Body of pancreas (tissue), 4 donors: ENCODE data around the gene PKD1L1. TPM values are rescaled to one million over a fixed set of nuclear protein-coding genes. Genes with fewer than 3 reads are reported as not detected.
A peak's percentile ranks its signal among the peaks of the same experiment; 100 is the strongest.

Source experiments
- ATAC-seq: fragments of 150-250 bp; one replicate; pipeline ENCODE4 v1.9.1; 2016
- DNase-seq, 4 donors: peaks; one replicate each; pipeline ENCODE4 v3.0.0-alpha.2; 2019
- H3K27ac ChIP-seq, 4 donors: fragments of 200-600 bp; sonication (generic); 1 replicate in 3 of 4; 2 replicates in 1 of 4; pipeline versions ENCODE4 v1.5.1 to v1.6.1; 2016 to 2019; ENCODE audit warnings: mild to moderate bottlenecking in 1 of 4, mixed read lengths in 1 of 4, moderate library complexity in 1 of 4
- H3K27me3 ChIP-seq, 2 donors: fragments of 200-600 bp; sonication (generic); one replicate each; pipeline ENCODE4 v1.6.0; 2016; ENCODE audit warnings: mild to moderate bottlenecking in 1 of 2
- H3K36me3 ChIP-seq, 2 donors: fragments of 200-600 bp; sonication (generic); replicated peaks in 1 of 2; 2 replicates each; pipeline ENCODE4 v1.5.1; 2016; ENCODE audit warnings: low read depth in 2 of 2; ENCODE audit not compliant: insufficient read depth in 1 of 2
- H3K4me1 ChIP-seq: fragments of 200-600 bp; sonication (generic); one replicate; pipeline ENCODE4 v1.6.0; 2016
- H3K4me3 ChIP-seq, 2 donors: fragments of 200-600 bp; sonication (generic); 1 replicate in 1 of 2; 2 replicates in 1 of 2; pipeline ENCODE4 v1.5.1; 2016 to 2019
- H3K9me3 ChIP-seq, 3 donors: fragments of 200-600 bp; sonication (generic); 1 replicate in 2 of 3; 2 replicates in 1 of 3; pipeline ENCODE4 v1.5.1; 2016
- CTCF ChIP-seq, 7 experiments: fragments of 450-650 bp in 4 of 7; fragments of 200-600 bp in 3 of 7; sonication (generic) in 3 of 7; IDR thresholded peaks; one replicate each; pipeline ENCODE4 v1.5.1; 2016 to 2019; ENCODE audit warnings: antibody characterized with exemption in 7 of 7
- POLR2A ChIP-seq, 3 donors: fragments of 450-650 bp; IDR thresholded peaks; one replicate each; pipeline ENCODE4 v1.6.1; 2016; ENCODE audit warnings: antibody characterized with exemption in 3 of 3, mild to moderate bottlenecking in 2 of 3
- WGBS, 2 donors: methylation state at CpG; one replicate each; pipeline ENCODE4 v1.1.5; 2017; 5-methylcytosine and 5-hydroxymethylcytosine counted together
- intact Hi-C: fragments of 100-400 bp; cut with DNase I; formaldehyde crosslinking; loops from one replicate; pipeline ENCODE4 v1.15.1; 2023
- total RNA-seq, 2 donors: library from RNA; depleted of rRNA; stranded (reverse); fragments of >200 nt; gene quantifications; one replicate each; pipeline ENCODE4 v1.1.0, GENCODE V29; 2016

The PKD1L1 gene
- total RNA-seq, 2 donors from 2014 or later, result 0.26 to 4.0 TPM

DNA sequence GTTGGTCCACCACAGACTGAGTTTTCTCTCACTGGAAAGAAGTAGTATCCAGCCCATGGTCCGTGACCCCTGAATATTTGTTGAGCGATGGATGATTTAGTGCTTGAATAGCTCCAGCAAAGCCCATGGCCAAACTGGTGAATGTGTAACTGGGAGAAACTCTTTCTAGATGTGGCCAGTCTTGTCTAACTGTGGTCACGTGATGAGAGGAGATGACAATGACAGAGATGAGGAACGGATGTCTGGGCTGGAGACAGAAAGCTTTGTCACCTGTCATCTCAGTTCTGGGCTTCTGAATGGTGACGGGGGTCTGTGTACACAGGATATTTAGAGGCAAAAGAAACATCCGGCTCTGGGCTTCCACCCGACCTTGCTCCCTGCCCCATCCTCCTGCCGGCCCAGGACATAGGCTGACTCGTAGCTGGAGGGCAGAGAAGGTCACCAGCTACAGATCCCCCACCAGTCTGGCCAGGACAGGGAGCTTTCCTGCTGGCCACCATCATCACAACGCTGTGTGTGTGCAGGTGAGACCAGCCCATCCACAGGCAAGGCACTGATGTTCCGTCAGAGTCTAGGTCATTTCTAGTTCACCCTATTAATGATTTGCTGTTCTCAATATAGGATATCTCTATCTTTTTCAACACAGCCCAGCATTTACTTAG is 213.8 kb downstream of the PKD1L1 start:
- no peak overlapping the region for H3K27ac ChIP-seq
- no peaks in the 10 kb centered on the region for H3K36me3 ChIP-seq
- H3K27me3 ChIP-seq, result no peaks in the 10 kb centered on the region
- no peaks in the 10 kb centered on the region for H3K9me3 ChIP-seq
- no peak for TF ChIP-seq CTCF (IDR thresholded peaks at IDR 0.05)
- no peak for TF ChIP-seq POLR2A (IDR thresholded peaks at IDR 0.05)
- WGBS, 2 donors, result 48 to 54% methylated on average over 7 to 11 of the region's 11 CpGs
- no peaks in the 10 kb centered on the region for H3K4me1 ChIP-seq
- no peak for DNase-seq
- intact Hi-C loops, result no loop called here
- ATAC-seq, result no peak
- no peak overlapping the region for H3K4me3 ChIP-seq

DNA sequence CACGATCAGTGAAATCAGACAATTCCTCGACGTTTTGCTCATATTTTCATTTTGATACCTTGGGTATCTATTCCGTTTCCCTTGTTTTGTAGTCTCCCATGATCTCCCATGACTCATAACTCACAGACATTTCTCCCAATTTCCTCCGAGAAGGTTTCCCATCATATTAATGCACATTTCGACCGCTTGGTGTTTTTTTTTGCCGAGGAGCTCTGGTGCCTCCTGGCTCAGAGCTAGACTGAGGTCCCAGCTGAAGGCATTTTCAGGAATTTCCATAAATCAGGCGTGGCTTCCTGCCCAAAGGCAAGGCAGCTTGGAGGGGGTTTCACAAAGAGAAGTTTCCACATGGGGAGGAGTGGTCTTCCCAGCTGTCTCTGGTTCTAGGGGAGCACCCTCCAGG is 218.1 kb downstream of the PKD1L1 start:
- no peaks in the 10 kb centered on the region for H3K36me3 ChIP-seq
- WGBS, 2 donors, result 79% methylated on average over 9 of the region's 9 CpGs
- H3K27me3 ChIP-seq, result no peaks in the 10 kb centered on the region
- ATAC-seq (no peak), DNase-seq (no peak)
- no peaks in the 10 kb centered on the region for H3K4me1 ChIP-seq
- H3K9me3 ChIP-seq, result no peaks in the 10 kb centered on the region
- H3K27ac ChIP-seq, result no peak overlapping the region
- intact Hi-C loops, result no loop called here
- TF ChIP-seq POLR2A (IDR thresholded peaks at IDR 0.05), result no peak
- TF ChIP-seq CTCF (IDR thresholded peaks at IDR 0.05), result no peak
- no peak overlapping the region for H3K4me3 ChIP-seq

DNA sequence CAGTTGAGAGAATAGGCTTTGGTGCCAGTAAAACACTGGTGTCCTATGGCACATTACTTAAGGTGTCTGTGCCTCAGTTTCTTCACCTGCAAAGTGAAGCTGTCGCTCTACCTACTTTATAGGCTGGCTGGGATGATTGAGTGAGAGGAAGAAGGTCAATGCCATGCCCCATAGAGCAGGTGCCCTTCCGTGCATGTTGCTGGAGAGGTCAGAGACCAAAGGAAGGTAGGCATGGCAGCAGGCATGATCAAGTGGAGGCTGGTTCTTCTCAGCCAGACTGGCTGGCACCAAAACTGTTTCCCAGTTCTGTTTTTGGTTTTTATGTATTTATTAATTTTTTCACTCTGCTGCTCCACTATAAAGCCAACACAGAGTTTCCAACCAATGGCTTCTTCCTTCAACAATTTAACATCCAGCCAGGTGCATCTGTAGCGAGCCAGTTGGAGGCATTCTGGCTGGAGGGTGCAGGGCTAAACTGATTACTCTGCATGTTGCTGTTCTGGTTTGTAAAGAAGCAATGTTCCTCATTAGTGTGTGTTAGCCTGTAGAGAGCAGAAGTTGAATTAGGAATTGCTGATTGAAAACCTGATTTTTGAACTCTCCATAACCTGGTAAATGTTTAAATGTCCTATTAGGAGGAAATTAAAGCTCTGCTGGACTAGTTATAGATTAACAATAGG is 222.1 kb downstream of the PKD1L1 start:
- no peaks in the 10 kb centered on the region for H3K4me1 ChIP-seq
- no peaks in the 10 kb centered on the region for H3K36me3 ChIP-seq
- H3K9me3 ChIP-seq, result no peaks in the 10 kb centered on the region
- H3K27ac ChIP-seq, result no peak overlapping the region
- 89 to 90% methylated on average over 3 of the region's 3 CpGs for WGBS, 2 donors
- intact Hi-C loops, result no loop called here
- H3K27me3 ChIP-seq, result no peaks in the 10 kb centered on the region
- DNase-seq (no peak), ATAC-seq (no peak)
- H3K4me3 ChIP-seq, result no peak overlapping the region
- TF ChIP-seq POLR2A (IDR thresholded peaks at IDR 0.05) (no peak), CTCF (IDR thresholded peaks at IDR 0.05) (no peak)

DNA sequence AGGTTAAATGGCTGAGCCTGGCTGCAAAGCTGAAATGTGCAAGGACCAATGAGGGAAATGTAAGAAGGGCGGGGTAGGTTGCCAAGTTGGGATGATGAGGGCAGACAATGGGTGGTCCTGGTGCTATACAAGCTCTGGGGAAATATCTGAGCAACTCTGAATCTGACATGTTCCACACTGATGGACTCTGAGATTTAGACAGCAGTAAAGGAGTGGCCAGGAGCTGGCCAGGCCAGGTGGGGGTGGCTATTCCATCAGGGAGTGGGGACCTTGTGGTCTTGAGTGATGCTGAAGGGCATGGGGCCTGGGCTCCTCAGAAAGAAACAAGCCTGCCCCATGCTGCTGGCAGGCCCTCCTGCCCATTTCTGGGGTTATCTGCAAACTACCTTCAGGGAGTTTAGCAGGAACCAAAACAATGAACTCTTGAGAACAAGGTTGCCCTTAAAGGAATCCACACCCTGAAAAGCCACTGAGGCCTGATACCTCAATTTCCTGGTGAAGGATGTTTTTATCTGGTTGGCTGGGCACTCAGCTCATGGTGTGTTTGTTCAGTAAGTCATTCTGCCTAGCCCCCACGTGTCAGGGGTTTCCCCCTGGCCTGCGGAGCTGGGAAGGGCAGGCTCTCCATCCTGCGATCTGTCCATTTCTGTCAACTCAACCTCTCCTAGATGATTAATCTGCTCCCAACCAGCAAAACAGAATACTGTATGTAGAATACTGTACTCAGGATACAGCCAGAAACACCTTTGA is 223.1 kb downstream of the PKD1L1 start:
- WGBS, 2 donors, result 62 to 76% methylated on average over 4 of the region's 4 CpGs
- Histone ChIP-seq H3K4me3 (no peak overlapping the region), H3K9me3 (no peaks in the 10 kb centered on the region), H3K4me1 (peaks cover 9% of the 10 kb centered on the region), H3K36me3 (no peaks in the 10 kb centered on the region), H3K27me3 (no peaks in the 10 kb centered on the region), H3K27ac (no peak overlapping the region)
- DNase-seq, result peak in 1 of 4 donors; percentile 13
- TF ChIP-seq CTCF (IDR thresholded peaks at IDR 0.05), result no peak
- no peak for TF ChIP-seq POLR2A (IDR thresholded peaks at IDR 0.05)
- intact Hi-C loops, result no loop called here
- ATAC-seq, result peak; percentile 48

Other genes with a start within 250 kb of the PKD1L1 start
- 10 to 100 TPM; 15.2 to 16.9 TPM for gene HUS1, start 31.1 kb upstream of the PKD1L1 start, total RNA-seq
- gene SUN3, start 80.6 kb upstream of the PKD1L1 start, total RNA-seq, result not detected
- gene C7orf57, start 87.1 kb upstream of the PKD1L1 start, total RNA-seq, result under 1 TPM in 1 of 2 donors, not detected in 1; 0.26 TPM
- 1 to 10 TPM; 7.3 to 9.9 TPM for gene UPP1, start 140.8 kb upstream of the PKD1L1 start, total RNA-seq
- under 1 TPM; under 0.01 TPM for gene ABCA13, start 223.0 kb upstream of the PKD1L1 start, total RNA-seq